ENCODE results near the gene SUMO3. TPM values are rescaled to one million over a fixed set of nuclear protein-coding genes. Genes with fewer than 3 reads are reported as not detected.

The SUMO3 gene
- polyA plus RNA-seq, 1 donor (not counting 4 experiments of a cell fraction or from before 2014, with no cell fraction given): 115 TPM

DNA sequence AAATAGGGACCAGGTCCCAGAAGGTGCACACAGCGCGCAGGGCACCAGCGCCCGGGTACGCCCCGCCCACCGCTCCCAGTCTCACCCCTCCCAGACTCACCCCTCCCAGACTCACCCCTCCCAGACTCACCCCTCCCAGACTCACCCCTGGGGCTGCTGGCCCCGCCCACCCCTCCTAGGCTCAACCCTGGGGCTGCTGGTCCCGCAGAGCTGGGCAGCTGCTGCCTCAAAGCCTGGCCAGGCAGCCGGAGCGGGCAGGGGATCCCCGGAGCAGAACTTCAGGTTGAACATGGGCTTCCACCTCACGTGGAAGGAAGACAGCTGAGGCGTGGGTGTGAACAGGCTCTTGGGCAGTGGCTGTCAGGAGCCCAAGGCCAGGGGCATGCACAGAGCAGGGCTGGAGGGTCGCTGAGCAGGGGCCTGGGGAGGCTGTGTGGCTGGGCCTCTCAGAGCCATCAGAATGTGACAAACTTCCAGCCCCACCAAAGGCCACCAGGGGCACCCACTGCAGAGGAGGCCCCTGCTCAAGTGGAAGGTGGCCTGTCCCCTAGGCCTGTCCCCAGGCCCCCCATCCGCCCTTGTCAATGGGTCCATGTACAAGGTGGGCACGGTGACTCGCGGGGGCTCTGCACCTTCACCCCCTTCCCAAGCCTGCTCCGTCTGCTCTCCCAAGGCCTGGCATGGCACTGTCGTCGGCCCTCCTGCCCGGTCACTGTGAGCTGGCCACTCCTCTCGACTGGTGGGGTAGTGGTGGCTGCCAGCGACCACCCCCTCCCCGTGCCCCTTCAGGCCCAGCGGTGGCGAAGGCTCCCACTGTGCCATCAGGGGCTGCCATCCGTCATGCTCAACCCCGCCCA is 20.4 kb upstream of the SUMO3 start:
- Histone ChIP-seq H3K4me3 (ENCODE audit: control insufficient read depth in 2 of 3, extremely low read depth in 1 of 3, insufficient read depth in 2 of 3, low read depth in 1 of 3, low read length in 3 of 3) (no peak overlapping the region), H3K9ac (ENCODE audit: control insufficient read depth, extremely low read depth, insufficient read depth, low read length) (no peak overlapping the region), H3K9me3 (ENCODE audit: control insufficient read depth, low read depth, low read length) (no peaks in the 10 kb centered on the region), H3K4me2 (ENCODE audit: control insufficient read depth, extremely low read depth, insufficient read depth, low read depth, low read length) (no peak overlapping the region), H3K9me1 (ENCODE audit: control insufficient read depth, extremely low read depth, insufficient read depth, low read length) (no peaks in the 10 kb centered on the region), H3K27me3 (ENCODE audit: control insufficient read depth, extremely low read depth, insufficient read depth, low read length) (peaks cover 9% of the 10 kb centered on the region), H2AFZ (ENCODE audit: control insufficient read depth, low read length) (no peak overlapping the region), H3K27ac (ENCODE audit: control insufficient read depth, insufficient read depth, low read length) (no peak overlapping the region), H3K4me1 (ENCODE audit: control insufficient read depth, extremely low read depth, insufficient read depth, low read length) (peaks cover 7% of the 10 kb centered on the region), H3K36me3 (ENCODE audit: control insufficient read depth in 2 of 2, extremely low read depth in 1 of 2, insufficient read depth in 2 of 2, low read length in 2 of 2) (no peaks in the 10 kb centered on the region), H4K20me1 (ENCODE audit: control insufficient read depth, extremely low read depth, insufficient read depth, low read length) (no peaks in the 10 kb centered on the region), H3K79me2 (ENCODE audit: control insufficient read depth, insufficient read depth, low read length) (no peaks in the 10 kb centered on the region)
- TF ChIP-seq EZH2 (IDR thresholded peaks at IDR 0.05; ENCODE audit: low read length): no peak
- TF ChIP-seq, protein P1, sequence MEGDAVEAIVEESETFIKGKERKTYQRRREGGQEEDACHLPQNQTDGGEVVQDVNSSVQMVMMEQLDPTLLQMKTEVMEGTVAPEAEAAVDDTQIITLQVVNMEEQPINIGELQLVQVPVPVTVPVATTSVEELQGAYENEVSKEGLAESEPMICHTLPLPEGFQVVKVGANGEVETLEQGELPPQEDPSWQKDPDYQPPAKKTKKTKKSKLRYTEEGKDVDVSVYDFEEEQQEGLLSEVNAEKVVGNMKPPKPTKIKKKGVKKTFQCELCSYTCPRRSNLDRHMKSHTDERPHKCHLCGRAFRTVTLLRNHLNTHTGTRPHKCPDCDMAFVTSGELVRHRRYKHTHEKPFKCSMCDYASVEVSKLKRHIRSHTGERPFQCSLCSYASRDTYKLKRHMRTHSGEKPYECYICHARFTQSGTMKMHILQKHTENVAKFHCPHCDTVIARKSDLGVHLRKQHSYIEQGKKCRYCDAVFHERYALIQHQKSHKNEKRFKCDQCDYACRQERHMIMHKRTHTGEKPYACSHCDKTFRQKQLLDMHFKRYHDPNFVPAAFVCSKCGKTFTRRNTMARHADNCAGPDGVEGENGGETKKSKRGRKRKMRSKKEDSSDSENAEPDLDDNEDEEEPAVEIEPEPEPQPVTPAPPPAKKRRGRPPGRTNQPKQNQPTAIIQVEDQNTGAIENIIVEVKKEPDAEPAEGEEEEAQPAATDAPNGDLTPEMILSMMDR (optimal IDR thresholded peaks at IDR 0.05 in 1 of 3, IDR thresholded peaks at IDR 0.05 in 1 of 3, conservative IDR thresholded peaks at IDR 0.05 in 1 of 3; ENCODE audit: extremely low read depth in 1 of 3, insufficient read depth in 2 of 3, low read length in 3 of 3): no peak
- dilution Hi-C loops (cut with MboI; ENCODE audit: extremely low pct_ligation_motif_present, low sequenced_read_pairs): no loop called here
- no peak for FAIRE-seq
- DNase-seq (ENCODE audit: low read depth, low spot score): no peak

GRCh38 chr21:44837537-44837936 is 19.7 kb upstream of the SUMO3 start:
- dilution Hi-C loops (cut with MboI; ENCODE audit: extremely low pct_ligation_motif_present, low sequenced_read_pairs): no loop called here
- DNase-seq (ENCODE audit: low read depth, low spot score) (no peak), FAIRE-seq (no peak)
- Histone ChIP-seq H3K79me2 (ENCODE audit: control insufficient read depth, insufficient read depth, low read length) (no peaks in the 10 kb centered on the region), H3K36me3 (ENCODE audit: control insufficient read depth in 2 of 2, extremely low read depth in 1 of 2, insufficient read depth in 2 of 2, low read length in 2 of 2) (no peaks in the 10 kb centered on the region), H3K4me2 (ENCODE audit: control insufficient read depth, extremely low read depth, insufficient read depth, low read depth, low read length) (no peak overlapping the region), H3K9me3 (ENCODE audit: control insufficient read depth, low read depth, low read length) (no peaks in the 10 kb centered on the region), H3K9ac (ENCODE audit: control insufficient read depth, extremely low read depth, insufficient read depth, low read length) (no peak overlapping the region), H4K20me1 (ENCODE audit: control insufficient read depth, extremely low read depth, insufficient read depth, low read length) (no peaks in the 10 kb centered on the region), H3K4me3 (ENCODE audit: control insufficient read depth in 2 of 3, extremely low read depth in 1 of 3, insufficient read depth in 2 of 3, low read depth in 1 of 3, low read length in 3 of 3) (no peak overlapping the region), H3K27ac (ENCODE audit: control insufficient read depth, insufficient read depth, low read length) (no peak overlapping the region), H3K27me3 (ENCODE audit: control insufficient read depth, extremely low read depth, insufficient read depth, low read length) (peaks cover 2% of the 10 kb centered on the region), H3K4me1 (ENCODE audit: control insufficient read depth, extremely low read depth, insufficient read depth, low read length) (peaks cover 7% of the 10 kb centered on the region), H3K9me1 (ENCODE audit: control insufficient read depth, extremely low read depth, insufficient read depth, low read length) (no peaks in the 10 kb centered on the region), H2AFZ (ENCODE audit: control insufficient read depth, low read length) (no peak overlapping the region)
- TF ChIP-seq, protein P1 (optimal IDR thresholded peaks at IDR 0.05 in 1 of 3, IDR thresholded peaks at IDR 0.05 in 1 of 3, conservative IDR thresholded peaks at IDR 0.05 in 1 of 3; ENCODE audit: extremely low read depth in 1 of 3, insufficient read depth in 2 of 3, low read length in 3 of 3): no peak
- no peak for TF ChIP-seq EZH2 (IDR thresholded peaks at IDR 0.05; ENCODE audit: low read length)
